OCI-LY3 (cell line): Measurements from ENCODE around the gene GRIK4.
"Not testable (repeated sequence)": the region's sequence is repeated elsewhere in the genome, so short reads cannot be mapped to it uniquely, and the experiment has no call there.

Experiments used
- EZH2phosphoT487 ChIP-seq: fragments of 200-600 bp; shearing (Covaris generic); IDR thresholded peaks from 2 replicates; pipeline ENCODE4 v1.6.1; 2018; ENCODE audit warnings: antibody characterized with exemption, mixed run types, low read depth
- TF ChIP-seq, protein P1 (sequence below): fragments of 200-600, 300-600 bp; sonication (generic); IDR thresholded peaks from 2 replicates; pipeline ENCODE4 v1.5.1; 2014; ENCODE audit warnings: antibody characterized with exemption, low read length, low read depth

DNA sequence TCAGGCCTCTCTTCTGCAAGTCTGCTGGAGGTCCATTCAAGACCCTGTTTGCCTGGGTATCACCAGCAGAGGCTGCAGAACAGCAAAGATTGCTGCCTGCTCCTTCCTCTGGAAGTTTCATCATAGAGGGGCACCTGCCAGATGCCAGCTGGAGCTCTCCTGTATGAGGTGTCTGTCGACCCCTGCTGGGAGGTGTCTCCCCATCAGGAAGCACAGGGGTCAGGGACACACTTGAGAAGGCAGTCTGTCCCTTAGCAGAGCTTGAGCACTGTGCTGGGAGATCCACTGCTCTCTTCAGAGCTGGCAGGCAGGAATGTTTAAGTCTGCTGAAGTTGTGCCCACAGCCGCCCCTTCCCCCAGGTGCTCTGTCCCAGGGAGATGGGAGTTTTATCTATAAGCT is 254.2 kb downstream of the GRIK4 start:
- TF ChIP-seq, protein P1, sequence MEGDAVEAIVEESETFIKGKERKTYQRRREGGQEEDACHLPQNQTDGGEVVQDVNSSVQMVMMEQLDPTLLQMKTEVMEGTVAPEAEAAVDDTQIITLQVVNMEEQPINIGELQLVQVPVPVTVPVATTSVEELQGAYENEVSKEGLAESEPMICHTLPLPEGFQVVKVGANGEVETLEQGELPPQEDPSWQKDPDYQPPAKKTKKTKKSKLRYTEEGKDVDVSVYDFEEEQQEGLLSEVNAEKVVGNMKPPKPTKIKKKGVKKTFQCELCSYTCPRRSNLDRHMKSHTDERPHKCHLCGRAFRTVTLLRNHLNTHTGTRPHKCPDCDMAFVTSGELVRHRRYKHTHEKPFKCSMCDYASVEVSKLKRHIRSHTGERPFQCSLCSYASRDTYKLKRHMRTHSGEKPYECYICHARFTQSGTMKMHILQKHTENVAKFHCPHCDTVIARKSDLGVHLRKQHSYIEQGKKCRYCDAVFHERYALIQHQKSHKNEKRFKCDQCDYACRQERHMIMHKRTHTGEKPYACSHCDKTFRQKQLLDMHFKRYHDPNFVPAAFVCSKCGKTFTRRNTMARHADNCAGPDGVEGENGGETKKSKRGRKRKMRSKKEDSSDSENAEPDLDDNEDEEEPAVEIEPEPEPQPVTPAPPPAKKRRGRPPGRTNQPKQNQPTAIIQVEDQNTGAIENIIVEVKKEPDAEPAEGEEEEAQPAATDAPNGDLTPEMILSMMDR = not testable (repeated sequence)
- not testable (repeated sequence) for TF ChIP-seq EZH2phosphoT487
